GM12872 (cell line): ENCODE data around the gene USP46.

Experiments used
- CTCF ChIP-seq: IDR thresholded peaks from 3 replicates; pipeline ENCODE4 v1.5.1; 2011; ENCODE audit warnings: low read depth, mild to moderate bottlenecking, low read length, moderate library complexity; ENCODE audit not compliant: insufficient read depth

The USP46 gene

GRCh38 chr4:52604215-52604614 lies 54.9 kb downstream of the USP46 start:
- no peak for TF ChIP-seq CTCF

GRCh38 chr4:52600275-52600674 lies 58.8 kb downstream of the USP46 start:
- no peak for TF ChIP-seq CTCF

GRCh38 chr4:52595001-52595400 lies 64.1 kb downstream of the USP46 start:
- no peak for TF ChIP-seq CTCF

GRCh38 chr4:52592287-52592686 lies 66.8 kb downstream of the USP46 start:
- TF ChIP-seq CTCF: no peak

GRCh38 chr4:52588771-52589591 lies 70.1 kb downstream of the USP46 start:
- TF ChIP-seq CTCF: no peak

- peak; percentile 81 for TF ChIP-seq CTCF
These were observed 71.0 kb downstream of the USP46 start for GRCh38 chr4:52588097-52588496.

- TF ChIP-seq CTCF: no peak
These were observed 73.0 kb downstream of the USP46 start for GRCh38 chr4:52586069-52586468.

GRCh38 chr4:52585379-52585778 lies 73.7 kb downstream of the USP46 start:
- TF ChIP-seq CTCF: no peak
